ENCODE measurements around the gene DDIT4. TPM values are rescaled to one million over a fixed set of nuclear protein-coding genes. Genes with fewer than 3 reads are reported as not detected.

The DDIT4 gene
- total and polyA plus RNA-seq, 2 of the 8 experiments (the other 6 are each of a cell fraction or from before 2014, with no cell fraction given) = 47.4 to 108 TPM

- TF ChIP-seq POLR2AphosphoS5 (IDR thresholded peaks at IDR 0.05; ENCODE audit: low read depth, low read length) (peak; percentile 66), JUN (IDR thresholded peaks at IDR 0.05; ENCODE audit: low read depth, low read length) (no peak), CTBP2 (IDR thresholded peaks at IDR 0.05; ENCODE audit: borderline replicate concordance, insufficient read depth, insufficient read length, low read length) (peak; percentile 59), SP1 (IDR thresholded peaks at IDR 0.05; ENCODE audit: low read depth, low read length) (peak; percentile 67; the same call in 1 of the 2 replicates), NRF1 (IDR thresholded peaks at IDR 0.05; ENCODE audit: low read depth, low read length) (no peak), CBX8 (IDR thresholded peaks at IDR 0.05; ENCODE audit: borderline replicate concordance, low read depth, low read length) (no peak), YY1 (IDR thresholded peaks at IDR 0.05; ENCODE audit: low read depth, low read length) (peak; percentile 33; the same call in 1 of the 2 replicates), CREB1 (IDR thresholded peaks at IDR 0.05) (peak; percentile 47; the same call in 1 of the 2 replicates), POU5F1 (IDR thresholded peaks at IDR 0.05; ENCODE audit: low read depth, low read length) (no peak), CEBPB (IDR thresholded peaks at IDR 0.05; ENCODE audit: low read depth, low read length) (peak; percentile 96), SIX5 (IDR thresholded peaks at IDR 0.05; ENCODE audit: low read depth, low read length) (no peak), TBP (IDR thresholded peaks at IDR 0.05; ENCODE audit: low read depth, low read length) (peak; percentile 54), CHD2 (IDR thresholded peaks at IDR 0.05; ENCODE audit: low read length) (peak; percentile 24; the same call in 1 of the 2 replicates), MAX (IDR thresholded peaks at IDR 0.05) (peak; percentile 69), BACH1 (IDR thresholded peaks at IDR 0.05; ENCODE audit: low read length) (no peak), NANOG (IDR thresholded peaks at IDR 0.05; ENCODE audit: insufficient read depth, low read depth, low read length, poor library complexity, severe bottlenecking) (no peak)
Measured at GRCh38 chr10:72272689-72273409, 875 bp upstream of the DDIT4 start (continued).

Data from H1 (cell line).